Liver (tissue), 3 donors: ENCODE data around the gene EZR.

ENCODE experiments used
- CTCF ChIP-seq: fragments of 150-350 bp; IDR thresholded peaks from 2 replicates; pipeline ENCODE4 v1.5.1; 2017; ENCODE audit warnings: improper control_type of control experiment, low read depth, low read length; ENCODE audit not compliant: missing input control
- HNF4A ChIP-seq, 2 donors: conservative IDR thresholded peaks; 2 replicates each; pipeline ENCODE4 v1.6.1; 2016; ENCODE audit warnings: antibody characterized with exemption in 2 of 2, mild to moderate bottlenecking in 2 of 2
- donor health status: healthy.
- donor health status: healthy.

- TF ChIP-seq HNF4A (conservative IDR thresholded peaks at IDR 0.05): no peak
- TF ChIP-seq CTCF: no peak
Observed at GRCh38 chr6:158825038-158825950, 6.1 kb upstream of the EZR start.
